Heart left ventricle (tissue), 16 donors: ENCODE data around the gene NANS. TPM values are rescaled to one million over a fixed set of nuclear protein-coding genes. Genes with fewer than 3 reads are reported as not detected.
A peak's percentile ranks its signal among the peaks of the same experiment; 100 is the strongest.

Source experiments
- ATAC-seq, 4 donors: fragments of 200-7000 bp; cut with Tn5 transposase; one replicate each; pipeline ENCODE4 v1.9.1; 2020 to 2022; ENCODE audit warnings: moderate library complexity in 4 of 4, mild to moderate bottlenecking in 3 of 4, moderate number of reproducible peaks in 1 of 4
- DNase-seq, 5 donors: peaks; one replicate each; pipeline ENCODE4 v3.0.0-alpha.2; 2020
- H3K27ac ChIP-seq, 12 donors: fragments of 200-600 bp; sonication (generic) in 4 of 12; one replicate each; pipeline versions ENCODE4 v1.5.0 to v1.8.0; 2016 to 2022; ENCODE audit warnings: mild to moderate bottlenecking in 2 of 12
- H3K27me3 ChIP-seq, 9 donors: fragments of 200-600 bp; sonication (generic) in 2 of 9; one replicate each; pipeline versions ENCODE4 v1.5.1 to v1.8.0; 2016 to 2022; ENCODE audit warnings: mild to moderate bottlenecking in 3 of 9
- H3K36me3 ChIP-seq, 9 donors: fragments of 200-600 bp; sonication (generic) in 2 of 9; one replicate each; pipeline versions ENCODE4 v1.5.0 to v1.8.0; 2018 to 2022; ENCODE audit warnings: mild to moderate bottlenecking in 2 of 9
- H3K4me1 ChIP-seq, 12 donors: fragments of 200-600 bp; sonication (generic) in 4 of 12; one replicate each; pipeline versions ENCODE4 v1.5.0 to v1.8.0; 2016 to 2022; ENCODE audit warnings: mild to moderate bottlenecking in 3 of 12
- H3K4me3 ChIP-seq, 12 donors: fragments of 200-600 bp; sonication (generic) in 4 of 12; one replicate each; pipeline versions ENCODE4 v1.5.0 to v1.8.0; 2017 to 2022; ENCODE audit warnings: mild to moderate bottlenecking in 9 of 12, moderate library complexity in 4 of 12
- H3K9me3 ChIP-seq, 12 donors: fragments of 200-600 bp; sonication (generic) in 4 of 12; one replicate each; pipeline versions ENCODE4 v1.5.0 to v1.8.0; 2016 to 2022; ENCODE audit warnings: mild to moderate bottlenecking in 1 of 12
- CTCF ChIP-seq, 12 donors: fragments of 200-600 bp; sonication (generic) in 4 of 12; IDR thresholded peaks; one replicate each; pipeline versions ENCODE4 v1.5.0 to v1.8.0; 2018 to 2022; ENCODE audit warnings: antibody characterized with exemption in 12 of 12, mild to moderate bottlenecking in 5 of 12
- POLR2A ChIP-seq, 2 donors: fragments of 450-650 bp; IDR thresholded peaks; one replicate each; pipeline ENCODE4 v1.6.1; 2017; ENCODE audit warnings: antibody characterized with exemption in 2 of 2, mild to moderate bottlenecking in 2 of 2, moderate library complexity in 2 of 2
- WGBS, 4 donors: extraction: QIAGEN DNeasy Blood & Tissue Kit in 2 of 4; methylation state at CpG; one replicate each; pipeline versions ENCODE4 v1.1.5 to v1.1.7; 2013 to 2018; 5-methylcytosine and 5-hydroxymethylcytosine counted together
- intact Hi-C, 10 donors: fragments of 100-400 bp; cut with DNase I; formaldehyde crosslinking; loops; one replicate each; pipeline versions ENCODE4 v1.11.1 to v1.14.2; 2022
- polyA plus RNA-seq, 2 donors: library from polyadenylated mRNA; stranded (reverse); fragments of 200-250 nt; gene quantifications; one replicate each; pipeline ENCODE4 v1.2.3, GENCODE V29; 2013
- total RNA-seq, 9 donors: library from RNA; depleted of rRNA in 2 of 9; stranded (reverse); fragments of >200 nt in 2 of 9; fragmentation: NEBNext Ultra II Directional in 3 of 9; extraction: Animal tissue kit (Norgen Biotek cat#: 25700) in 3 of 9; gene quantifications; one replicate each; pipeline versions ENCODE4 v1.1.0 to v1.2.4, GENCODE V29; 2016 to 2023
- donor health status: ischemic (EF 13 %, LVEDD 7.1; RV severe dilation, severe dysfunction).
- donor health status: healthy with polysubstance abuse.
- donor health status: DM: no; HTN: yes; CAD: no.
- donor health status: DM: no; HTN: no; CAD: no.
- donor health status: ischemic (EF 25% LVEDD 6.9; RV normal size, moderate dysfunction).
- donor health status: ischemic (EF 25% LVEDD 5.7; RV mildly dilated, moderate dysfunction).
- donor health status: healthy.
- donor health status: DM: yes; HTN: yes; CAD: no.
- donor health status: ischemic (EF 35%, LVEDD 5.7; RV mildly dilated, moderate dysfunction).
- donor health status: nonischemic (EF 11% LVEDD 7.7; RV severe dilation, severe dysfunction).
- donor health status: DM: yes; HTN: yes; CAD: no.
- donor health status: PGD.
- donor health status: ischemic (EF 29% LVEDD 5.4; RV normal size, mild dysfunction).
- donor health status: nonischemic (EF 23%, LVEDD 6.1; RV moderate dilation, normal function).

Gene NANS
- total and polyA plus RNA-seq, 11 donors, result 24.3 to 144 (median 40.7) TPM

- Histone ChIP-seq H3K9me3 (no peaks in the 10 kb centered on the region), H3K4me3 (no peak overlapping the region), H3K36me3 (peaks cover 0 to 66% (median 0%) of the 10 kb centered on the region in 9 donors), H3K27ac (no peak overlapping the region), H3K27me3 (peaks cover 0 to 29% (median 3%) of the 10 kb centered on the region in 9 donors), H3K4me1 (peaks cover 0 to 1% (median 0%) of the 10 kb centered on the region in 12 donors)
- intact Hi-C loops, result no loop called here
- DNase-seq, result no peak
- no peak for ATAC-seq
- TF ChIP-seq CTCF (IDR thresholded peaks at IDR 0.05) (no peak), POLR2A (IDR thresholded peaks at IDR 0.05) (no peak)
- WGBS, 4 donors, result 83 to 88% (median 84%) methylated on average over 4 of the region's 4 CpGs
Observed at GRCh38 chr9:98094316-98094715, 37.8 kb downstream of the NANS start.

GRCh38 chr9:98094851-98095250 lies 38.3 kb downstream of the NANS start:
- Histone ChIP-seq H3K27ac (no peak overlapping the region), H3K4me3 (no peak overlapping the region), H3K9me3 (no peaks in the 10 kb centered on the region), H3K4me1 (peaks cover 0 to 7% (median 0%) of the 10 kb centered on the region in 12 donors), H3K36me3 (peaks cover 0 to 71% (median 0%) of the 10 kb centered on the region in 9 donors), H3K27me3 (peaks cover 0 to 27% (median 3%) of the 10 kb centered on the region in 9 donors)
- ATAC-seq (no peak), DNase-seq (no peak)
- WGBS, 4 donors, result 86 to 93% (median 92%) methylated on average over 13 to 16 of the region's 16 CpGs
- TF ChIP-seq CTCF (IDR thresholded peaks at IDR 0.05) (no peak), POLR2A (IDR thresholded peaks at IDR 0.05) (no peak)
- intact Hi-C loops, result no loop called here

- no peak overlapping the region for H3K4me3 ChIP-seq
- H3K4me1 ChIP-seq, result peaks cover 0 to 12% (median 0%) of the 10 kb centered on the region in 12 donors
- H3K27me3 ChIP-seq, result peaks cover 0 to 25% (median 3%) of the 10 kb centered on the region in 9 donors
- ATAC-seq (no peak), DNase-seq (no peak)
- no peak for TF ChIP-seq CTCF (IDR thresholded peaks at IDR 0.05)
- no peak for TF ChIP-seq POLR2A (IDR thresholded peaks at IDR 0.05)
- no peak overlapping the region for H3K27ac ChIP-seq
- WGBS, 4 donors, result 77 to 87% (median 85%) methylated on average over 7 of the region's 7 CpGs
- intact Hi-C loops, result no loop called here
- no peaks in the 10 kb centered on the region for H3K9me3 ChIP-seq
- peaks cover 0 to 68% (median 0%) of the 10 kb centered on the region in 9 donors for H3K36me3 ChIP-seq
Observed at GRCh38 chr9:98095401-98095800, 38.9 kb downstream of the NANS start.

GRCh38 chr9:98096091-98096490 lies 39.6 kb downstream of the NANS start:
- no peak for TF ChIP-seq POLR2A (IDR thresholded peaks at IDR 0.05)
- TF ChIP-seq CTCF (IDR thresholded peaks at IDR 0.05), result no peak
- peak in 1 of 4 donors; percentile 15 for ATAC-seq
- intact Hi-C loops, result no loop called here
- Histone ChIP-seq H3K36me3 (peaks cover 0 to 61% (median 0%) of the 10 kb centered on the region in 9 donors), H3K9me3 (no peaks in the 10 kb centered on the region), H3K4me1 (peaks cover 0 to 19% (median 0%) of the 10 kb centered on the region in 12 donors), H3K4me3 (no peak overlapping the region), H3K27me3 (peaks cover 0 to 18% (median 3%) of the 10 kb centered on the region in 9 donors), H3K27ac (no peak overlapping the region)
- DNase-seq, result no peak
- WGBS, 4 donors, result 96 to 100% (median 97%) methylated on average over 5 of the region's 5 CpGs
